Activated naive CD4-positive, alpha-beta T cell treated with anti-CD3 and anti-CD28 coated beads, Interleukin-2, amount 50 U/mL, for 72 hours (primary cell): ENCODE measurements around the gene NCAM2. TPM values are rescaled to one million over a fixed set of nuclear protein-coding genes. Genes with fewer than 3 reads are reported as not detected.
A peak's percentile ranks its signal among the peaks of the same experiment; 100 is the strongest.

Experiments
- ATAC-seq, 2 donors: fragments of 150-1000 bp; cut with Tn5 transposase; 2 replicates each; pipeline ENCODE4 v1.10.0; 2021; ENCODE audit warnings: mild to moderate bottlenecking in 2 of 2, moderate library complexity in 2 of 2
- DNase-seq, 2 donors: peaks; one replicate each; pipeline ENCODE4 v3.0.0; 2021 to 2022; ENCODE audit warnings: low spot score in 2 of 2
- H3K27ac Mint-ChIP-seq, 2 donors: one replicate each; pipeline ENCODE4 v1.8.0; 2022; ENCODE audit warnings: mild to moderate bottlenecking in 2 of 2, mixed read lengths in 2 of 2
- H3K36me3 Mint-ChIP-seq, 2 donors: one replicate each; pipeline ENCODE4 v1.8.0; 2022; ENCODE audit warnings: mixed read lengths in 2 of 2
- H3K9me3 Mint-ChIP-seq, 2 donors: one replicate each; pipeline ENCODE4 v1.8.0; 2022; ENCODE audit warnings: mixed read lengths in 2 of 2
- total RNA-seq, 2 donors: library from RNA; stranded (reverse); gene quantifications; one replicate each; pipeline ENCODE4 v1.2.3, GENCODE V29; 2022

The NCAM2 gene
- not detected for total RNA-seq

- Mint-ChIP-seq H3K36me3 (no peaks in the 10 kb centered on the region), H3K27ac (no peak within 1 kb of the TSS), H3K9me3 (no peaks in the 10 kb centered on the region)
- DNase-seq (peak in 1 of 2 donors; percentile 41), ATAC-seq (peak; percentile 63 to 86)
Observed at GRCh38 chr21:20997636-20998455, at the start of gene NCAM2. Gene NCAM2, plus strand, starts transcription at chr21:20998409.

- no peaks in the 10 kb centered on the region for H3K9me3 Mint-ChIP-seq
- H3K27ac Mint-ChIP-seq = no peak overlapping the region
- ATAC-seq (no peak), DNase-seq (no peak)
- no peaks in the 10 kb centered on the region for H3K36me3 Mint-ChIP-seq
Observed at GRCh38 chr21:20949884-20950283, 48.3 kb upstream of the NCAM2 start.

DNA sequence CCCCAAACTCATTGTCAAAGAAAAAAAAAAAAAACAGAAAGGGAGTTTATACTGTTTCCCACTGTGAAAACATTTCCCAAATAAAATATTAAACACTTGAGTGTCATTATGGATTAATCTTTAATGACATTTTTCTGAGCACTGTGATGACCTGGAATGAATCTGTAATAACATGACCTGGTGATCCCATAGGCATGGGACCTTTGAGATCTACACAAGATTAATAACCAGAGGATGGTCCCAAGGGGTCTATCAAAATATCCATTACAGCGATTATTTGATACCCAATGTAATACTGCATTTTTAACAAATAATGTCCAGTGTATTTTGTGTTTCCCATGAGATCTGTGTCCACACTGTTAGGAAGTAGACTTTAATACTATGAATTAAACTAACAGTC is 32.4 kb upstream of the NCAM2 start:
- Mint-ChIP-seq H3K9me3 (peaks cover 0 to 8% of the 10 kb centered on the region in 2 donors), H3K36me3 (no peaks in the 10 kb centered on the region), H3K27ac (no peak overlapping the region)
- DNase-seq (no peak), ATAC-seq (no peak)

DNA sequence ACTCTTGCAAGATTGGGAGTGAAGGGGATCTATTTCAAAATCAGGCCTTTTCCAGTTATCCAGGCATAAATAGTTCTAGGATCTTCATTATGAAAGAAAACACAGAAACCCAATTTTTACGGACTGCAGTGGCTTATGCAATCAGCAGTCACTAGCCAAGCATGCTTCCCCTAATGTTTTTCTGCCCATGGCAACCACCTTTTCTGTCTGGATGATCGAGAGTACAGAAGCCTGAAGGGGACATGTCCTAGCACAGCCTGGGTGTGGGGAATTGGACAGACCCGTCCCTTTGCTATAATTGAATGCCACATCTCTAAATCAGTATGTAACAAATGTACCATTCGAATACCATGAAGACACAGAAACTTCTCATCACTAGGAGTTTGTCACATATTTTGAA is 29.8 kb upstream of the NCAM2 start:
- H3K36me3 Mint-ChIP-seq = no peaks in the 10 kb centered on the region
- DNase-seq (no peak), ATAC-seq (no peak)
- H3K27ac Mint-ChIP-seq = no peak overlapping the region
- H3K9me3 Mint-ChIP-seq = no peaks in the 10 kb centered on the region

GRCh38 chr21:20970691-20971090 is 27.5 kb upstream of the NCAM2 start:
- DNase-seq (no peak), ATAC-seq (no peak)
- Mint-ChIP-seq H3K27ac (no peak overlapping the region), H3K9me3 (no peaks in the 10 kb centered on the region), H3K36me3 (no peaks in the 10 kb centered on the region)

GRCh38 chr21:20971296-20971921 is 26.8 kb upstream of the NCAM2 start:
- ATAC-seq (peak in 1 of 2 donors; percentile 54), DNase-seq (no peak)
- H3K27ac Mint-ChIP-seq = no peak overlapping the region
- no peaks in the 10 kb centered on the region for H3K36me3 Mint-ChIP-seq
- H3K9me3 Mint-ChIP-seq = no peaks in the 10 kb centered on the region

- DNase-seq = no peak
- no peak for ATAC-seq
- no peaks in the 10 kb centered on the region for H3K9me3 Mint-ChIP-seq
- H3K36me3 Mint-ChIP-seq = no peaks in the 10 kb centered on the region
- no peak overlapping the region for H3K27ac Mint-ChIP-seq
Observed at GRCh38 chr21:20994790-20995189, 3.4 kb upstream of the NCAM2 start.

DNA sequence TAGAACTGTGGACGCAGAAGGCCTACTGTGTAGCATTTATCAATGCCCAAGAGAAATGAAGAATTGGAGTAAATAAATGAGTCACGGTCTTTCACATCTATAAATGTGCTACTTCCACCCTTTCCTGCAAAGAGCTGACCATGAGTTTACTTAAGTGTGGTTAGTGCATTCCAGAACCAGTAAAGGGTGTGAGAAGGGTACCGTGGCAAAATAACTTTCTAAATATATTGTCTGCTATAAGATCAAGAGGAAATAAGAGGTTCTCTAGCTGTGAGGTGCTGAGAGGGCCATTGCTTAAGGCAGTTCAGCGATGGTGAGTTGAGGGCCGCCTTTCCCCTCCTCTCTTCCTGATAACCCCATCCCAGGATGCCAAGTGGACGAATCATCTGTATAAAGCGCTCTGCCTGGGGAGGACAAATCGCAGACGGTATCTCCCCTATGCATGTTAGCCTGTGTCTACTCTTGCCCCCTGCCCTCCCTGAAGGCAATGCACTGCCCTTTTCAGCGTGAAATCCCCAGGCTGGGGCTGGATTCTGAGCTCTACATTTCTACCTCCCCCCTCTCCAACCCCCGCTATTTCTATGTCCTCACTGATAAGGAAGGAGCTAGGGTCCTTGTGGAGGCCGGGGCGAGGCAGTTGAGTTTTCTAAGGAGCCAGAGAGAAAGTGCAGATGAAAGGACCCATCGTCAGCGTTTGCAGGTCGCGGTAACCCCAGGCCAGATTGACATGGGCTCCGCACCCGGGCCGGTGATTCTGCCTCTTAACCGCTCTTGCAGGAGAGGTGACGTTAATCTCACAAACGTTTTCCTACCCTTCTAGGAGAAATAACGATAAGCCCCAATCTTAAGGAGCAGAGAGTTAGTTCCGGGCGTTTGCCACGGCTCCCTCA is 1.5 kb upstream of the NCAM2 start:
- Mint-ChIP-seq H3K27ac (no peak overlapping the region), H3K9me3 (no peaks in the 10 kb centered on the region), H3K36me3 (no peaks in the 10 kb centered on the region)
- ATAC-seq = no peak
- DNase-seq = no peak

DNA sequence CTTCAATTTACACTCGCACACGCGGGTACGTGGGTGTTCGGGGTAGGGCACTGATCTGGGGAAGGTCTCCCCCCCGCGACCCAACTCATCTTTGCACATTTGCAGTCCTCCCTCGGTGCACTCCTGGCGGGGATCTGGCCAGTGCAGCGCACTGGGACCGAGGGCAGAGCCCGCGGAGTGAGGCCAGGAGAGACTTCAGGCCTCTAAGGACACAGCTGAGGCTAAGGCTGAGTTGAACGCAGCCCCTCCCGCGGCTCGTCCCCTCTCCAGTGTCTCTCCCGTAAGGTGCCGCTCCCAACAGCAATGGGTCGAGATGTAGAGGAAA is 936 bp upstream of the NCAM2 start:
- Mint-ChIP-seq H3K36me3 (no peaks in the 10 kb centered on the region), H3K27ac (no peak overlapping the region), H3K9me3 (no peaks in the 10 kb centered on the region)
- DNase-seq (no peak), ATAC-seq (no peak)

GRCh38 chr21:20998456-20998789 is 214 bp downstream of the NCAM2 start:
- Mint-ChIP-seq H3K36me3 (no peaks in the 10 kb centered on the region), H3K27ac (no peak overlapping the region), H3K9me3 (no peaks in the 10 kb centered on the region)
- peak; percentile 14 to 59 for ATAC-seq
- no peak for DNase-seq

GRCh38 chr21:20998886-20999285 is 677 bp downstream of the NCAM2 start:
- Mint-ChIP-seq H3K36me3 (no peaks in the 10 kb centered on the region), H3K27ac (no peak overlapping the region), H3K9me3 (no peaks in the 10 kb centered on the region)
- no peak for DNase-seq
- ATAC-seq = no peak

- no peak for ATAC-seq
- no peaks in the 10 kb centered on the region for H3K36me3 Mint-ChIP-seq
- DNase-seq = peak in 1 of 2 donors; percentile 28
- no peaks in the 10 kb centered on the region for H3K9me3 Mint-ChIP-seq
- no peak overlapping the region for H3K27ac Mint-ChIP-seq
Observed at GRCh38 chr21:20999659-21000058, 1.4 kb downstream of the NCAM2 start.

DNA sequence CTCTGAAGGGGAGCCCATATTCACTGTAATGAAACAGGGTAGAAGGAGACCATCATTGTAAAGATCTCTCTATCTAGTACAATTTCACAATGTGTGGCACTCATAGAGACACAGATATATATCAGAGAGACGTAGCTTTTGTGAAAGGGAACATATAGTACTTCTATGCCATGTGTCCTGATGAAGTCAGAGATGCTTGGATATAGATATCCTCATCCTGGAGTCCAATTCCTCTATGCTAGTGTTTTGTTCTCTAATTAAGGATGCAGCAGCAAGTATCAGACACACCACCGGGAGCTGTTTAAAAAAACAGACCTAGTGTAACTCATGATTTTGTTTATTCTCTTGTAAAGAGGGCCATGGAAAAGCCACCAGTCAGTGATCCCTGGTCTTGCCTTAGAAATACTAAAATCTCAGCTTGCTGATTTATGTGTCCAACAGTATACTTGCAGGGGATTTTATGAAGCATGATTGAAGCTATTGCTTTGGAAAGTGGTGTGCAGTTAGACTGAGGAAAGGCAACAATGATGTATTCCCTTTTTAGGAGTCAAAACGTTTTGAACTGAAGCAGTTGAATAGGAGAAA is 2.5 kb downstream of the NCAM2 start:
- no peak overlapping the region for H3K27ac Mint-ChIP-seq
- no peaks in the 10 kb centered on the region for H3K9me3 Mint-ChIP-seq
- H3K36me3 Mint-ChIP-seq = no peaks in the 10 kb centered on the region
- no peak for ATAC-seq
- no peak for DNase-seq

GRCh38 chr21:21001591-21002100 is 3.4 kb downstream of the NCAM2 start:
- no peak overlapping the region for H3K27ac Mint-ChIP-seq
- no peaks in the 10 kb centered on the region for H3K36me3 Mint-ChIP-seq
- DNase-seq (no peak), ATAC-seq (no peak)
- no peaks in the 10 kb centered on the region for H3K9me3 Mint-ChIP-seq

GRCh38 chr21:21002153-21002552 is 3.9 kb downstream of the NCAM2 start:
- ATAC-seq = no peak
- no peaks in the 10 kb centered on the region for H3K36me3 Mint-ChIP-seq
- H3K9me3 Mint-ChIP-seq = no peaks in the 10 kb centered on the region
- H3K27ac Mint-ChIP-seq = no peak overlapping the region
- DNase-seq = no peak

GRCh38 chr21:21003701-21004100 is 5.5 kb downstream of the NCAM2 start:
- no peak for DNase-seq
- no peaks in the 10 kb centered on the region for H3K9me3 Mint-ChIP-seq
- ATAC-seq = no peak

DNA sequence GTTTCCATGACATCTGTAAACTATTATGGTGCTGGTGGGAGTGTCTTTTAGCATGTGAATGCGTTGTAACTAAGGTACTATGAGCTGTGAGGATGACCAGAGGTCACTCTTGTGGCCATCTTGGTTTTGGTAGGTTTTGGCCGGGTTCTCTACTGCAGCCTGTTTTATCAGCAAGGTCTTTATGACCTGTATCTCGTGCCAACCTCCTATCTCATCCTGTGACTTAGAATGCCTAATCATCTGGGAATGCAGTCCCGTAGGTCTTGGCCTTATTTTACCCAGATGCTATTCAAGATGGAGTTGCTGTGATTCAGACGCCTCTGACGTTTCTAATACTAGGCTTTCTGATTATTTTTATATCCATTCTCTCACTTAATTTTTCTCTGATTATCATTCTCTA is 9.4 kb downstream of the NCAM2 start:
- DNase-seq (no peak), ATAC-seq (no peak)
- no peaks in the 10 kb centered on the region for H3K36me3 Mint-ChIP-seq
- H3K9me3 Mint-ChIP-seq = no peaks in the 10 kb centered on the region
- H3K27ac Mint-ChIP-seq = no peak overlapping the region

More at GRCh38 chr21:21003701-21004100, 5.5 kb downstream of the NCAM2 start:
- Mint-ChIP-seq H3K36me3 (no peaks in the 10 kb centered on the region), H3K27ac (no peak overlapping the region)
